DLD1 (cell line): ENCODE measurements around the gene PRKG1.
"Not testable (repeated sequence)": the region's sequence is repeated elsewhere in the genome, so short reads cannot be mapped to it uniquely, and the experiment has no call there.

Experiments
- in situ Hi-C: cut with HindIII; loops from 2 replicates; pipeline ENCODE4 v1.10.0; 2017; ENCODE audit warnings: low sequenced_read_pairs

Gene PRKG1

GRCh38 chr10:52135101-52135500 lies 1060.8 kb downstream of the PRKG1 start:
- in situ Hi-C loops: no loop called here

- in situ Hi-C loops: no loop called here
Measured at GRCh38 chr10:52136921-52137320, 1062.6 kb downstream of the PRKG1 start.

- in situ Hi-C loops: no loop called here
Measured at GRCh38 chr10:52143338-52143737, 1069.1 kb downstream of the PRKG1 start.

- in situ Hi-C loops: no loop called here
Measured at GRCh38 chr10:52145636-52146035, 1071.3 kb downstream of the PRKG1 start.

- in situ Hi-C loops: no loop called here
Measured at GRCh38 chr10:52146766-52147165, 1072.5 kb downstream of the PRKG1 start.

GRCh38 chr10:52170776-52171175 lies 1096.5 kb downstream of the PRKG1 start:
- in situ Hi-C loops: no loop called here

GRCh38 chr10:52172581-52172980 lies 1098.3 kb downstream of the PRKG1 start:
- in situ Hi-C loops: no loop called here

GRCh38 chr10:52185256-52185655 lies 1111.0 kb downstream of the PRKG1 start:
- in situ Hi-C loops: no loop called here

GRCh38 chr10:52187521-52188258 lies 1113.4 kb downstream of the PRKG1 start:
- in situ Hi-C loops: no loop called here

- in situ Hi-C loops: no loop called here
Measured at GRCh38 chr10:52191049-52191448, 1116.8 kb downstream of the PRKG1 start.

GRCh38 chr10:52194191-52194590 lies 1119.9 kb downstream of the PRKG1 start:
- in situ Hi-C loops: no loop called here

- in situ Hi-C loops: no loop called here
Measured at GRCh38 chr10:52194716-52195115, 1120.4 kb downstream of the PRKG1 start.

GRCh38 chr10:52197098-52197497 lies 1122.8 kb downstream of the PRKG1 start:
- in situ Hi-C loops: no loop called here

GRCh38 chr10:52198540-52198939 lies 1124.3 kb downstream of the PRKG1 start:
- in situ Hi-C loops: no loop called here

GRCh38 chr10:52204906-52205305 lies 1130.6 kb downstream of the PRKG1 start:
- in situ Hi-C loops: not testable (repeated sequence)

- in situ Hi-C loops: no loop called here
Measured at GRCh38 chr10:52208365-52208764, 1134.1 kb downstream of the PRKG1 start.

GRCh38 chr10:52210161-52210560 lies 1135.9 kb downstream of the PRKG1 start:
- in situ Hi-C loops: no loop called here

GRCh38 chr10:52212062-52212461 lies 1137.8 kb downstream of the PRKG1 start:
- in situ Hi-C loops: no loop called here

- in situ Hi-C loops: no loop called here
Measured at GRCh38 chr10:52212802-52213201, 1138.5 kb downstream of the PRKG1 start.

- in situ Hi-C loops: no loop called here
Measured at GRCh38 chr10:52213321-52213752, 1139.0 kb downstream of the PRKG1 start.

GRCh38 chr10:52215745-52216361 lies 1141.6 kb downstream of the PRKG1 start:
- in situ Hi-C loops: no loop called here

- in situ Hi-C loops: no loop called here
Measured at GRCh38 chr10:52216852-52217251, 1142.6 kb downstream of the PRKG1 start.

GRCh38 chr10:52217531-52217930 lies 1143.2 kb downstream of the PRKG1 start:
- in situ Hi-C loops: no loop called here
